ENCODE results near the gene HPCA.

HPCA gene

DNA sequence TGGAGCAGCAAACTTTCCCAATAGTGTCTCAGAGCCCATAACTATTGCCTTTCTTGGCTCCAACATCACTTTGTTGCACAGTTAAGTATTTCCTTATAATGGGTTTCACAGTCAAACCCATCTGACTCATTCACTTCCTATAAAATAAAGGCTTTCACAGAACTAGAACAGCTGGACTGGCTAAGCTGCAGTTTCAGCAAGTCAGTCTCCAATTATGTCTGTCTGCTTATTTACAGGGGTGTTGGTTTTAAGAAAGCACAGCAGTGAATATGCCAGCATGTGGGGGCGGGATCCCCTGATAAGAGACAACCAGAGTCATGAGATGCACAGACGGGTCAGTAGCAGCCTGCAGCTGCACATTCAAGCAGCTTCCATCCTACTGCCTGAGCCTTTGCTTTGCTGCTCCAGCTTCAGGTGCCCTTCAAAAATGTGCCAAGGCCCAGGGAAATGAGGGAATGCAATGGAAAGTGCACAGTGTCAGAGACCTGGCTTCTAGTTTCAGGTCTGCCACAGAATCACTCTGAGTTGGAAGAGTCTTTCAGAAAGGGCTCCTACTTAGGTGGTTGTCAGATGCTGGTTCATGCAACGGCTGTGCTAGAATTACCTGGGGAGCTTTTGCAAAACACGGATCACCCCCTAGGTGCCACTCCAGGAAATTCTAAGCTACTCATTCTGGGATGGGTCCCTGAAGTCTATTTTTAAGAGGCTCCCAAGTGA is 53.5 kb downstream of the HPCA start:
- DNase-seq, result peak; percentile 15

DNA sequence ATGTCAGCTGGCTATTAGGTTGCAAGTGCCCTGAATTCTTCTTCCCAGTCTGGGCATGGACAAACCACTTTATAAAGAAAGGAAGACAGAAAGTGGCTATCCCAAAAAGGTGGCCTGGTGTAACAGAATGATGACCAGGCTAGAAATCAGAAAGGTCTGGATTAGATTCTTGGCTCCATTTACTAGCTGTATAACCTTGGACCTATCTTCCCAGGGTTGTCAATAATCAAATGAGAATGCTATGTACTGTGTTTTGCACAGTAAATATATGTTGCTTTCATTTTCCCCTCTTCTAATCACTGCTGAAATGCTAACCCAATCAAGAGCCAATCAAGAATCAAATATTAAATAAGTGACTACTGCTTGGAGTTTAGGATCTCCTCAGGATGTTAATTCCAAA is 57.9 kb downstream of the HPCA start:
- no peak for DNase-seq

Data from GF-D8 (cell line).